ENCODE measurements around the gene WNT5A.

Gene WNT5A

GRCh38 chr3:55486857-55487380 lies at the start of gene WNT5A:
Gene WNT5A, minus strand, starts transcription at chr3:55487306. Its CDS starts 321 bp downstream, at chr3:55486985.
- DNase-seq: no peak

DNA sequence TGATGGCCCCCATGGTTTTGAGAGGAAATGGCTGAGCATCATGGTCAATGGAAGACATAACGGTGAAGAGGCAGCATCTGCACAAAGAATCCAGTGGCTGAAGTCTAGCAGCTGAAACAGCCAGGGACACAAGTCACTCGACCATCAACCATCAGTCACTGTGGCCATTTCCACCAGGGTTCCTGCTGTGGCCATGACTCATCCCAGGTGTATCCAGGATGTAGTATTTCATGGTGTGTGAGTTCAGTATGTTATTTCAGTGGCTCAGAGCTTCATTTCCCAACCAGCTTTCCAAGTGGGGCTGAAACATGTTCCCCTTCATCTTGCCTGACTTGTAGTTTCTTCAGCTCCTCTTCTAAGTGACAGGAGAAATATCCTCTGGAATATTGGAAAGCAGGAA lies 47.8 kb upstream of the WNT5A start:
- no peak for DNase-seq

DNA sequence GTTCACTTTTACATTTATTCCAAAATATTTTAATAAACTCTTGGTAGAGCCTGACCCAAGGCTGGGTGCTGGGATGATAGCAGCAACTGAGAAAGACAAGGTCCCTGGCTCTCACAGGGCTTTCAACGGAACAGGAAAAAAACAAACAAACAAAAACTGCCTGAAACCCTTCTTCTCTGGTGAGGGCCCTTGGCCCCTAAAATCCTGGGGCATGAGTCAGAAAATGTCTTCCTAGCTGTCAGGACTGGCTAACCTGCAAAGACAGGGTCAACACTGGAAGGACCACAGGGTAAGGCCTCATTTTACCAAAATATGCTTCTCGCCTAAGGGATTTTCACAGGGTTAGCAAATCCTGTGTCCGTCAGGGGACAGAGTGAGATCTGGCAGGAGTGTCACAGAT lies 45.7 kb upstream of the WNT5A start:
- DNase-seq: no peak

DNA sequence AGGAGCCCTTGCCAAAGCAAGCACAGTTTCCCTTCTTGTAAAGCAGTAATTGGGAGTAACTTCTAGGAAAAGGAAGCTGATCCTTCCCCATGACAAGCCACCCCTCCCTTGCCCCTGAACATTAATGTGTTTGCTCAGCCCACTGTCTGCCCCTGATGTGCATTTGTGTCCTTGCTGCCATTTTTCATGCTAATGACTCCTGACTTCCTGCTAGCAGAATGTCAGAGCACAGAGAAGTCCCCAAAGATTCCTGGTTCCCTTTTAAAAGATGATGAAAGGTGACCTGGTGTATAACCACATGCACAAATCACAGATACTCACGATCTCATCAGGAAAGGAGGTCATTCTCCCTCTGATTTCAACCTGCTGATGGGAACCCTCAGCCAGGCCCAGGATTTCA lies 44.2 kb upstream of the WNT5A start:
- DNase-seq: no peak

- no peak for DNase-seq
Measured at GRCh38 chr3:55527361-55527760, 40.3 kb upstream of the WNT5A start.

DNA sequence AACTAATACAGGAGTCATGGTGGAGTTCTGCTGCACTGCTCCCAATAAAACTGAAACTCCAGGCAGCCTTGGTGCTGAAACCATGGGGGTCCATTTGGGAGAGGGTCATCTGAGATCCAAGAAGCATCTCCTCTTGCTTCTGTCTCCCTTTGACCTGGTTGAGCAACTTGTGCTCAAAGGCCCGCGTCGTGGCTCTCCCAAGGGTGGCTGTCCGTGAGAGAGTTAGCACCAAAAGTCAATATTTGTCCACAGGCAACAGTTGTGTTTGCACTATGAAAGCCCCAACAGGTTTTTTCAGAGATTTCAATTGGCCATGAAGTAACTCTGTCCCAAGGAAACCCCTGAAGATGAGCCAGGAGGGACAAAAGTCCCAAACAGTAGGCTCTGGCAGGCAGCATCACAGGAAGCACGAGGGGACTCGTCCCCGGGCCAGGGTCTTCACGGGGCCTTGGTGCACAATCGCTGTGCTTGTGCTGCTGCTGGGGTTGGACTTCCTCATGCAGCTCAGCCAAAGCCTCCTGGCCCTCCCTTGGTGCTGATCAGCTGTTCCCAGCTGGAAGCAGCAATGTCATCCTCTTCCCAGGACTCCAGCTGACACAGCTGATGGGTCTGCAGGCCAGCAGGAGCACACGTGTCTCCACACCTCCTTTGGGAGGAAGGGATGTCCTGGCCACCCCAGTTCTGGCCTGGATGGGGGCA lies 39.4 kb upstream of the WNT5A start:
- DNase-seq: no peak

DNA sequence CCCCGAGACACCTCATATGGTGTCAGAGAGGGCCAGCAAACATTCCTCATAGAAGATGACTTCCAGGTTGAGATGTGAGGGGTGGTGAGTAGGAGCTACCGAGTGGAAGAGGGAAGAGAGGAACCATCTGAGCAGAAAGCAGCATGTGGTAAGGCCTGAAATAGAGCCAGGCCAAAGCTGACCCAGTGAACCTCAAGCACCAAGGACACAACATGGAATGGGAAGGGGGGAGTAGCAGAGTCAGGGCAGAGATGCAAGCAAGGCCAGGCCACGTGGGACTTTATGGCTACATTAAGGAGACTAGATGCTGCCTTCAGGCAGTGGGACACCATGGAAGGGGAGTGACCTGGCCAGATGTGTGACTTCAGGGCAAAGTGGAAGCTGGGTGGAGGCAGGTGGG lies 38.3 kb upstream of the WNT5A start:
- DNase-seq: no peak

DNA sequence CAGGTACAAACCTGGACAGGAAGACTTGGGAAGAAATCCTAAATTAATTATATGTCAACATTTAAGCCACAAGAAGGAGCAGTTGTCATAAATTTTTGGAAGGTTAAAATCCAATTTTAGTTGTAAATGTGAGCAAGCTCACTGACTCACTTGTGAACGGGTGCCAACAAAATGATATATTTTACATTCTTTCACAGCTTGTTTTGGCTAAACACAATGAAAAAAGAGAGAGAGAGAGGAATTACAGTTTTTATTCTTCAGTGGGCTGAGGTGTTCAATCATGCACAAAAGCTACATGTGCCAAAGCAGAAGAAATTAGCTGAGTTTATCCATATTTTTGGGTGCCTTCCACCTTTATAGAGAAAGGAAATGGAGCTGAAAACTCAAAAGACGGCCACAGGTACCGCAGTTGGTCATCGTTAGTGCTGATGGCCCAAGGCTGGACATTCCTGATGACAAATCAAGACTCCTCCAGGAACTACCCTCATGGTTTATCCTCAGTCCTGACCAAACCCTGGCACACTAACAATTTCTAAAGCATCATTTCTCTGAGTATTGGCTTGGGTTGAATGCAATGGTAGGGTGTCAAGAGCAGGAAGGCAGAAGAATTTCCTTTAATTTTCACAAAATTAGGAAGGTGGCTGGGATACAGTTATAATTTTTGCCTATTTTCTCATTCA lies 37.6 kb upstream of the WNT5A start:
- no peak for DNase-seq

DNA sequence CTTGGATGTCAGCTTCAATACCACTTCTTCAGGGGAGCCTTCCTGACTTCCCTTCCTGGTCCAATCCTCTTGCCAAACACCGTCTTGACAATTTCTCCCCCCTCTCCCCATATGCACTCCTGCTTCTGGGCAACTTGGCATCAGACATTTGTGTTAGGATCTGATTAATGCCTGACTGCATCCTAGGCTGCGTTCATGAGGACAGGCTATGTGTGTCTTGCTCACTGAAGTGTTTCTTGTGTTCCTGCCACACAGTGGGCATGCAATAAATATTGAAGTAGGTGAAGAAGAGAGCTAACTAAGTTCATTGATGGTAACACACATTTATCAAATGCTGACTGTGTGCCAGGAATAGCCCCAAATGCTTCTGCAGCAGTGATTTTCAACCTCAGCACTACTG lies 36.4 kb upstream of the WNT5A start:
- DNase-seq: no peak

GRCh38 chr3:55521738-55522421 lies 34.8 kb upstream of the WNT5A start:
- no peak for DNase-seq

- no peak for DNase-seq
Measured at GRCh38 chr3:55521064-55521737, 34.1 kb upstream of the WNT5A start.

DNA sequence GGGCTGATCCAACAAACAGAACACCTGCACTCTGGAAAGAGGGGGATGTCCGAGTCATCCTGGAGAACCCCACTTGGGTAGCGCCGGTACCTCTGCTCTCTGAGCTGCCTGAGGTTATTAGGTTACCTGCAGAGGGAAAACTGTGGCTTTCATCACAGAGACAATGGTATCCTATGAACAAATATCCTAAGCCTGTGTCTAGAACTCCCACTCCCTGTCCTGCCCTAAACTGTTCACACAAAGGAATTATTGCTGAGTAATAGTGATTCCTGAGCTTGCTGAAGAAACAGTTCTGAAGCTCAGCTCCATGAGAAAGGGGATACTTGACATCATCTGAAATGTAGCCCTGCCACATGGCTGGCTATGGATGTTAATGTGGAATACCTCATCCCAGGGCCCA lies 31.9 kb upstream of the WNT5A start:
- DNase-seq: no peak

DNA sequence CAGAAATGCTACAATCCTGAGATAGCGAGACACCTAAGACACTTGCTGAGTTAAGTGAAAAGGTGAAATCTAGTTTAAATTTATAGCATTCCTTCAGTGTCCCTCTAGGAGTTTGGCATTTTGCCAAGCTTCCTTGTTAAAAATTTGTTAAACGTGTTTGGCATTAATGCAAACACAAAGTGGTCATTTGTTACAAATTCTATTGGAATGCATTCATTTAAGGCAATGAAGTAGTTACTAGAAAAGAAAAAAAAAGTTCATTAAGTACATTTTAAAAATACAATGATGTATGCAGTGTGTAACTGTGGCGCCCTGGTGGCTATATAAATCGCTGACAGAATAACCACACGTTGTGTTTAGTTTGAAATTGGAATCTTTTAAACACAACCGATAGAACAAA lies 31.3 kb upstream of the WNT5A start:
- no peak for DNase-seq

GRCh38 chr3:55516392-55517030 lies 29.4 kb upstream of the WNT5A start:
- DNase-seq: no peak

- no peak for DNase-seq
Measured at GRCh38 chr3:55515550-55516246, 28.6 kb upstream of the WNT5A start.

GRCh38 chr3:55514962-55515361 lies 27.9 kb upstream of the WNT5A start:
- no peak for DNase-seq

DNA sequence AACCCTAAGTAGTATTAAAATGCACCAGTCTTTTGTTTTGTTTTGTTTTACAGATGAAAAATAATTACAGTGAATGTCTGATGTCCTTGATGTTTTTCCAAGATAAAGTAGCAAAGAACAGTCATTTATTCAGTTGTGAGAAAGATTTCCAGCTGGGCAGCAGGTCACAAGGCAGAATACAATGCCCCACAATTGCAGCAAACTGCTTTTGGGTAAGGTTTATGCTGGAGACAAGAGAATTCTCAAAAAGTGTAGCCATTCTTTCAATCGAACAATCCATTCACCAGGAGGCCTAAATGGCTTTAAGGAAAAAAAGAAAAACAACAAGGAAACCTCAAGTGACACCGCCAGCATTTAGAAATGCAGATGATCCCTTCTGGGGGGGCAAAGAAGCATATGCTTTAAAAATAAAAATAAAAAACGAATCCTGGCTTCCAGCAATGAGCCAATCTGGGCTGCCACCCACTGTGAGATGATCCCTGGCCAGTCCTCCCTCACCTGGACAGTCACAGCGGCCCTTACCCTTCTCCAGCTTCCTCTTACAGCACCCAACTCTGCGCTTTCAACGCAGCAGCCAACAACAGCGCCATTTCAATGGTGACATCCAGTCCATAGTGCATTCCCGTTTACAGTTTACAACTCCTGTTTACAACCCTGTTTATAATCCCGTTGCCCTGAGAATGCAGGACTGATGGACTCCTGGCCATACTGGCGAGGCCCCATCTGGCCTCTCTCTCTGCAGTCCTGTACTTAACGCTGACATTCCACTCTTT lies 25.7 kb upstream of the WNT5A start:
- DNase-seq: no peak

GRCh38 chr3:55511895-55512570 lies 24.9 kb upstream of the WNT5A start:
- DNase-seq: no peak

GRCh38 chr3:55508335-55508734 lies 21.2 kb upstream of the WNT5A start:
- no peak for DNase-seq

DNA sequence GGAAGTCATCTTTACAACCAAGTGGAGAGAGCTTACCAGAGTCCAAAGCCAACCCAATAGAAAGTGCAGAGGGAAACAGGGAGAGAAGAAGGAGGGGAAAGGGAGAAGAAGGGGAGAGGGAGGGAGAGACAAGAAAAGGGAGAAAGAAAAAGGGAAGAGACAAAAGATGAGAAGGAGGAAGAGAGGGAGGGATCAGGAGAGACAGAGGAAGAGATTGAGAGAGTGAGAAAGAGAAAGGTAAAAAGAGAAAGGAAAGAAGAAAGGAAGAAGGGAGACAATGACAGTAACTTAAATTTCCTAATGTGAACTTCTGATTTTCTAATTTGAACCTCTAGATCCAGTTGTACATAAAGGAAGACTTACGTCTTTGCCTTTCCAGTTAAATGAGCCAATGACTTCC lies 20.7 kb upstream of the WNT5A start:
- no peak for DNase-seq

DNA sequence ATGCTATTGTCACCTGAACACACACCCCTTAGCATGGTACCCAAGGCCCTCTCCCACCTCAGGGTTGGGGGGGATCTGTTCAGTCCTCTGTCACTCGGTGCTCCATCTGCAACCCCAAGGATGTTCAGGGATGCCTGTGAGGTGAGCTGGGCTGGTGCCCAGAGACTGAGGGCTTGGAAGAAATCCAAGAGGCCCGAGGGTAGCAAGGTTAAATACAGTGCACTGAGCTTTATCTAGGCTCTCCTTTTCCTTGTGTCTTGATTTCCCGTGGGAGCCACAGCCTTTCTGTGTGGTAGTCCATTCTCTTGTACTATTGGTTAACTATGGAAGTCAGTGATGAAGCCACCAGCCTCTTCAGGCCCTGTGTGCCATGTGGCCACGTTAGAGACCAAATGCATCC lies 18.7 kb upstream of the WNT5A start:
- DNase-seq: no peak
